GM19099 (cell line): ENCODE data around the gene AGK.

Experiments
- POLR2A ChIP-seq: IDR thresholded peaks from 3 replicates; pipeline ENCODE4 v1.6.1; 2011; ENCODE audit warnings: low read depth; ENCODE audit not compliant: insufficient read length; ENCODE audit errors: extremely low read depth

AGK gene

DNA sequence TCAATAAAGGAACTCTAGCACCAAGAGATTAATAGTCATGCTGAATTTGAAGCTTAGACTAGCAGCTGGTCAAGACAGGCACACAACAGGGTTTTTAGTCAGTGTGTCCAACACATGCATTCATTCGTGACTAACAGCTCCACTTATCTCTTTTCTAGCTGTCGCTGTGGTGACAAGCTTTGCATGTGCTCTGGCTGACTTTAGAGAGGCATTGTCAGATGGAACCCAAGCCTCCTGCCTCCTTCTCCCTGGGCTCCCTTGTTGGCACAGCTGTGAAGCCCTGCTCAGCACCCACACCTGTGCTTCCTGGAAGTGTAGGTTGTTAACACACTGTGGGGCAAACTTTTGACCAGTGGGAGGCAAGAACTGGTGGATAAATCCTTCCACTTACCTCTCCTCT, 9.8 kb upstream of the AGK start:
- TF ChIP-seq POLR2A = no peak

DNA sequence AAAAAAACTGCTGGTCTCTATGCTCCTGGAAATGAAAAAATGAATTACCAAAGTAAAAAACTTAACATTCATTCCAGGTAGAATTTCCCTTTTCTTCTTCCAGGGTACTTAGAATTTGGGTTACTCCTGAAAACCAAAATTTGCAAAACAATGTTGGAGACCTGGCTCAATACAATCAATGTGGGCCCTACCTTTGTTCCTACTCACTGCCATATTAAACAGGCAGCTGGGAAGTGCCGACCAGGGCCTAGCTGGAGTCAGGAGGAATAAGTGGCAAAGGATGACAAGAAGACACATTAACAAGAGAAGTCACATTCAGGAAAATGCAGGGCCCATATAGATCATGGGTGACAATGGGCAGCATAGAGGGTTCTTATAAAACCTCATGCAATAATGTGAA, 6.4 kb upstream of the AGK start:
- TF ChIP-seq POLR2A = no peak

DNA sequence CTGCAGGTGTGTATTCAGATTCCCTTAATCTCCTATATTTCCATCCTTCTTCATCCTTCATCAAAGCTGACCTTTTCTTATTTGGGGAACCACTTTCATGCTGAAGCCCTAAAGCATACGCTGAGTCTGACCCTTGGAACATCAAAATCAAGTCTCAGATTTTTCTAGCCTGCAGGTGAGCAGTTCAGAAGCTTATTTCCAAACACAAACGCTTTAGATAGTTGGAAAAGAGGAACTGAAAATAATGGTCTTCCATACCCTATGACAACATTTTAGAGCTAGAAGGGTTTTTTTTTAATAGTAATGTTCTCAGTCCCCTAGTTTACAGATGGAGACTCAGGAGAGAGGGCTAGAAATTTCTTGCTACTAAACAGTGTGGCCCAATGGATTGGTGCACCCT, 1.6 kb upstream of the AGK start:
- no peak for TF ChIP-seq POLR2A

DNA sequence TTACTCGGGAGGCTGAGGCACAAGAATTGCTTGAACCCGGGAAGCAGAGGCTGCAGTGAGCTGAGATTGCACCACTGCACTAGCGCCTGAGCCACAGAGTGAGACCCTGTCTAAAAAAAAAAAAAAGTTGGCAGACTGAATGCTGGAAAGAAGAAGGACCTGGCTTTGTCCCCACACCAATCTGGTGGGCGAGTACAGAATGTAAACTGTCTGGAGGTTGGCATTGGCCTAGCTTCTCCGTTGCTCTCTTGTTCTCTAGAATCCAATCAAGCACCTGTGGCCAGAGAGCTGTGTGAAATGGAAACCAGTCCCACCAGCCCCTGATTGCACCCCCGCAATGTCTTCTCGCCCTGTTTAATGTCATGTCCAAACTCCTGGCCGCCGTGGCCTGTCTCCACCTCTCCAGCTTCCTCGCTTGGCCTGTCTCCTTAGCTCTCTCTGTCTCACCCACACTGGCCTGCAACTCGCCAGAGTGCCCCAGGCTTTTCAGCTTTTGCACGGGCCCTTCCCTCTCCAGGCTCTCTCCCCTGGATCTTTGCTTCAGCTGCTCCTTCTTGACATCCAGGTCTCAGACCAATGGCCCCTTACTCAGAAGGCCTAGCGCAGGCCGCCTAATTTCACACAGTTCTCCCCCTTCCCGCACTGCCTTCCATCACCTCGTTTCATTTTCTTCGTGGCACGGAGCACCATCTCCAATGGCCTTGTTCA, 670 bp upstream of the AGK start:
- no peak for TF ChIP-seq POLR2A

DNA sequence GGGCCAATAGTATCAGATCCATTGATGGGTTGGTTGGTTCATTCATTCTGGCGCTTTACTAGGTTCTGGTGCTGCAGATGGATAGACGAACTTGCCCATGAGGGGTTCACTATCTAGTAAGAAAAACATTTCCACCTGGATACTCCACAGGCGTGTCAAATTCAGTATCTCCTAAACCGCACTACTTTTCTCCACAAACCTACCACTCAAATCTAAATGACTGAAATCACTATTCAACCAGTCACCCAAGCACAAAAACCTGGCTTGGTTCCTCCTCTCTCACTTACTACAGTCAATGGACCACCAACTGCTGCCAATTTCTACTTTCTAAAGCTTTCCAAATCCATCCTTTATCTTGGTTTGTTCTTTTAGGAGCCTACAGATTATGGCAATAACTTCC, 572 bp downstream of the AGK start:
- no peak for TF ChIP-seq POLR2A

DNA sequence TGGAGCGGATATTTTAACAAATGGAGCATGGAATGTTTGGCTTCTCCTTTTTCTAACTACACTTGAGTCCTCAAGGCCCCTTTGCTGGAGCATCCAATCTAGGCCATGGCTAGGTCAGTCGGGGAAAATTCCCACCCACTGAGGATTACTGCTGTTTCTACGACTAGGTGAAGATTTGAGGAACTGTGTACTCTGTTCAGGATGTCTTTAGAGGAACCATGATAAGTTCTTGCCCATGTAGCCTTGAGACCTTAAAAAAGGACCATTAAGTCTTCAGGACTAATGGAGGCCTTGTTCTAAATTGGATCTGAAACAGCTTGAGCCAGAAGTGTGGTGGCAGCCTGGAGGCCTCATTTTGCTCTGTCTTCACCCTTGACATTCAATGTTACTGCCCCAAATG, 6.2 kb downstream of the AGK start:
- no peak for TF ChIP-seq POLR2A

DNA sequence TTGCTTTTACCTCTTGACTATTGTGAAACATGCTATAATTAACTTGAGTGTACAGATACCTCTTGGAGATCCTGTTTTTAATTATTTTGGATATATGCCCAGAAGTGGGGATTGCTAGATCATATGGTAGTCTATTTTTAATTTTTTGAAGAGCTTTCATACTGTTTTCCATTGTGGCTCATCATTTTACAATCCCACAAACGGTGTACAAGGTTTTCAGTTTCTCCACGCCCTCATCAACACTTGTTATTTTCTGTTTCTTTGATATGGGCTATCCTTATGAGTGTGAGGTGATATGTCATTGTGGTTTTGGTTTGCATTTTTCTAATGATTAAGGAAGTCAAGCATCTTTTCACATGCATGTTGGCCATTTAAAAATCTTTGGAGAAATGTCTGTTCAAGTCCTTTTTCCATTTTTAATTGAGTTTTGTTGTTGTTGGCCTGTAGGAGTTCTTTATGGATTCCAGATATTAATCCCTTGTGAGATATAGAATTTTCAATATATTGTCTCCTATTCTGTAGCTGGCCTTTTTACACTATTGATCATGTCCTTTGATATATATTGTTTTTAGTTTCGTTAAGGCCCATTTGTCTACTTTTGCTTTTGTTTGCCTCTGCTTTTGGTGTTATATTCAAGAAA, 7.5 kb downstream of the AGK start:
- no peak for TF ChIP-seq POLR2A

DNA sequence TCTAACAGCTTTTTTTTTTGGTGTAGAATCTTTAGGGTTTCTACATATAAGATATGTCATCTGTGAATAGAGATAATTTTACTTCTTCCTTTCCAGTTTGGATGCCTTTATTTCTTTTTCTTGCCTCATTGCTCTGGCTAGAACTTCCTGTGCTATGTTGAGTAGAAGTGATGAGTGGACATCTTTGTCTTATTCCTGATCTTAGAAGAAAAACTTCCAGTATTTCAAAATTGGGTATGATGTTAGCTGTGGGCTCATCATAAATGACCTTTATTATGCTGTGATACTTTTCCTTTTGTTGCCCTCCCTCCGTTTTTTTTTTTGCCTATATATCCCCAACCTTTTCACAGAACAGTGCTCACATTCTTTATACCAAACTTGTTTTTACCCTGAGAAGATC, 8.8 kb downstream of the AGK start:
- no peak for TF ChIP-seq POLR2A

DNA sequence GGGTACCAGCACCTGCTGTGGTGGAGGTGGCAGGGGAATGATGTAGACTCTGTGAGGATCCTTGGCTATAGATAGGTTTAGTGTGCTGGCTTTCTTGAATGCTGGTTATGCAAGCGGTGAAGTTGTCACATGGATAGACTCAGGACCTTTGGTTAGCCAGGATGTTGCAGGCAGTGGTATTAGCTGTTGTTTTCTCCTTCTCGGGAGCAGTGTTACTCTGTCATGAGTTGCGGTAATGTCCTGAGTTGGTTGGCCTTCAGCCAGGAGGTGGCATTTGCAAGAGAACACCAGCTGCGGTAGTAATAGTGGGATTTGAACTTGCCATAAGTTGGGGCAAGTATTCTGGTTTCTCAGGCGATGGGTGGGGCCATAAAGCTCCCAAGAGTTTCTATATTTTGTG, 10.8 kb downstream of the AGK start:
- TF ChIP-seq POLR2A = no peak

DNA sequence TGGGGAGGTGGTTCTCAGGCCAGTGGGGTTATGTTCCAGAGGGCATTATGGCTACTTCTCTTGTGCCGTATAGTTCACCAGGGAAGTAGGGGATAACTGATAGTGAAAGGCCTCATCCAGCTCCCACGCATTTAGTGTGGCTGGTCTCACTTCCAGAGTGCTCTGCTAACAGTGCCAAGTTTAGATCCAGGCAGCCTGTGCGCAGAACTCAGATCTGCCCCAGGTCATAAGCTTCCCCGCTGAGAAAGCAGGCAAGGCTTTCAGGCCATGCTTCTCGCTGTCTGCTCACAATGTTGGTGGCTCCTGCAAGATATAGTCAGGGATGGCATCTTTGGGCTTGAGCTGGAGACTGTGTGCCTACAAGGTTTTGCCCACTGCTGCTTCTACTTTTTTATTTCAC, 11.3 kb downstream of the AGK start:
- no peak for TF ChIP-seq POLR2A

DNA sequence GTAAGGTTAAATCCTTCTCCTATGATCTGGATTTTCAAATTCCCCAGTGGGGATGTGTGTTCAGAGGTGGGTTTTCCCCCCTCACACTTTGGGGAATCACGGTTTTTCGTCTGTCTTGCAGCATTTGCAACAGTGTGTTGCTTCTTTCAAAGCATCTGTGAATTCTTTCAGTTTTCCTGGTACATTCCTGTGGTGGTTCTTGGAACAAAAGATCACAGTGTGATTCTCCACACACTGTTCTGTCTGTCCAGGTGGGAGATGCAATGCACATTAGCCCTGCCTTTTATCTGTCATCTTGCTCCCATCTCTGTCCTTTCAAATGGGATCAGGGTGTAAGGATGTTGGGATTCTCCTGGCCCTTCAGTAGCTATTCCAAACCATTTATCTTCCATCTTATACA, 11.8 kb downstream of the AGK start:
- no peak for TF ChIP-seq POLR2A

DNA sequence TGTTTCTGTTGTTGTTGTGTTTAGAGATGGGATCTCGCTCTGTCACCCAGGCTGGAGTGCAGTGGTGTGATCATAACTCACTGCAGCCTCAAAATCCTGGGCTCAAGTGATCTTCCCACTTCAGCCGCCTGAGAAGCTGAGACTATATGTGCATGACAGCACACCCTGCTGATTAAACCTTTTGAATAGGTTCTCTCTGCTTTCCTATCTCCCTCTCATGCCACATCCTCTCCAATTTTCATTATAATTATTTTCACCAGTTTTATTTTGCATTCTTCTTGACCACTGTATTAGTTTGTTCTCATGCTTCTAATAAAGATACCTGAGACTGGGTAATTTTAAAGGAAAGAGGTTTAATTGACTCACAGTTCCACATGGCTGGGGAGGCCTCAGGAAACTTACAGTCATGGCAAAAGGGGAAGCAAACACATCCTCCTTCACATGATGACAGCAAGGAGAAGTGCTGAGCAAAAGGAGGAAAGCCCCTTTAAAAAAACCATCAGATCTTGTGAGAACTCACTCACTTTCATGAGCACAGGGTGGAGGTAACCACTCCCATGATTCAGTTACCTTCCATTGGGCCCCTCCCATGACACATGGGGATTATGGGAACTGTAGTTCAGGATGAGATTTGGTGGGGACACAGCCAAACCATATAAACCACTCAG, 12.9 kb downstream of the AGK start:
- TF ChIP-seq POLR2A = no peak

DNA sequence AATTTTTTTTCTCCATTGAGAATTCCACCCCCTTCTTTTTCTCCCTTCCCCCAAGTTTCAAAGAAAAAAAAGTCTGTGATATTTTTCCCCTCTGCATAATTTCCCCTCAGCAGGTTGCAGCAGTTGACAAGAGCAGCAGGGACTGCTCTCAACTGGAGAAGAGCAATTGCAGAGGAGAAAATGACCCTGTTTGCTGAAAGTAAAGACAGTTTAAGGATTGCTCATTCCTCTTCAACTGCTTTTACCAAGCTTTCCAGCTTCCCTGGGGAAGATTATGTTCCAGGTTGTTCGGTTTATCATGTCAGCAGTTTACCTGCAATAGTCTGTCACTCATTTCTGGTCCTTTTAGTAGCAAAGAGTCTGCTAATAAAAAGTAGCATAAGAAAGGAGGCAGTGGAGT, 16.2 kb downstream of the AGK start:
- TF ChIP-seq POLR2A = no peak

DNA sequence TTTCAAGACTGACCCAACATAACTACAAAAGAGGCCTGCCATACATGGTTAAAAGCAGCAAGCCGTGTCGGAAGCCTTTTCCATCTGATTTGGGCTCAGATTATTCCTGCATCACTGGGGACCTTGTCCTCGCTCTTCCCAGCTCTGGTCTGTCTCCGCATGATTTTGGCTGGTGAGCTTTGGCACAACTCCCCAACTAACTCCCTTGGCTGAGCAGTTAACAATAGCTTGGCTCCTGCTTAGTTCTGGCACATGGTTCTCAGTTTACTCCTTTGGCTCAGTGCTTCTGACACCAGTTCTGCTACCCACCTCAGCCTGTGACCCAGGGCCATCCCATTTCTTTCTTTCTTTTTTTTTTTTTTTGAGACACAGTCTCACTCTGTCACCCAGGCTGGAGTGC, 17.0 kb downstream of the AGK start:
- no peak for TF ChIP-seq POLR2A

DNA sequence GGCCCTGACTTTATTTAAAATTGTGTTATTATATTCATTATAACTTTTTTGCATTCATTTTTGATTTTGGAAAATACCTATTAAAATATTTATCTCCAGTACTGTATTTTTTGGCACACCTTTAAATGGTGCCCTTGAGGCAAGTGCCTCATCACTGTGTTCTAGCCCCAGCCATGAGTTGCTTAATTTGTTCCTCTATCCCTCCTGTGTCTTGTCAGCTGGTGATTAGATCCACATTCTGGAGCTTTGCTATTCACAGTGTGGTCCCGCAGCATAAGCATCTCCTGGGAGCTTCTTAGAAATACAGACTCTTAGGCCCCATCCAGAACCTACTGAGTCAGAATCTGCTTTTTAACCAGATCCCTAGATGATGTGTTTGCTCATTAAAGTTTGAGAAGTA, 19.8 kb downstream of the AGK start:
- TF ChIP-seq POLR2A = no peak

DNA sequence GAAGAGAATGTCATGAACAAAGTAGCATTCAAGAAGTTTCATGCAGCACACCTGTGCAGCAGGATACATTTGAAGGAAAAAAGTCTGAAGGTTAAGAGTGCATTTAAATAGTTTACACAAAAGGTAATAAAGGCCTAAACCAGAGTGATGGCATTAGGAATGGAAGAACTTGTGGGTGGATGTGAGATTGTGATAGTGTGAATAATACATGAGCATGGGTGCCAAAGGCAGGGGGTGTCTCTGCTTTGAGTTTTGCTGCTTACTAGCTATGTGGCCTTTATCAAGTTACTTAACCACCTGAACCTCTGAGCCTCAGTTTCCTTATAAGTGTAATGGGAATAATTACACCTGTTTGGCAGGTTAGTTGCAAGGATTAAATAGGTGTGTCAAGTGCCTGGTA, 21.0 kb downstream of the AGK start:
- TF ChIP-seq POLR2A = no peak
